ENCODE results near the gene DTNA. TPM values are rescaled to one million over a fixed set of nuclear protein-coding genes. Genes with fewer than 3 reads are reported as not detected.
A peak's percentile ranks its signal among the peaks of the same experiment; 100 is the strongest.

The DTNA gene
- total RNA-seq, 2 donors from 2014 or later, result 114 to 197 TPM

DNA sequence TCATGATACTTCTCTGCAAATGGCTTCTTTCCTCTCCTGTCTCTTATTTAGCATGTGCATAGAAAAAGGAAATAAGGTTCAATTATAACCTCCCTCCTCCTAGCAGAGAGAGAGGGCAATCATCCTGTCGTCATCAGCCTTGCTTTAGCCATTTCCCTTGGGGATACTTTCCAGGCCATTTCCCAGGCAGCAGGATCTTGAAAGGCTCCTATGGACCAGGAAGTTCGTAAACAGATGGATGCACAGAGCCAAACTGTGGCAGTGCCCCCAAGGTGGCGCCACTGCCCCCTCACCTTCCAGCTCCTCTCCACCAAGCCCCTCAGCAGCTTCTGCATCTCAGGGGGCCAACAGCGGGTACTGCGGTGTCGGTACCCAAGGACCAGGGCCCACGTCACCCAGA is 157.4 kb downstream of the DTNA start:
- H3K4me1 ChIP-seq, result peaks cover 0 to 11% of the 10 kb centered on the region in 2 donors
- no peak overlapping the region for H3K4me3 ChIP-seq
- H3K36me3 ChIP-seq, result peaks cover 10% of the 10 kb centered on the region
- no peaks in the 10 kb centered on the region for H3K9me3 ChIP-seq
- H3K27me3 ChIP-seq, result no peaks in the 10 kb centered on the region
- H3K27ac ChIP-seq, result peak overlapping the region in 1 of 2 donors; percentile 39
- TF ChIP-seq, protein P1, sequence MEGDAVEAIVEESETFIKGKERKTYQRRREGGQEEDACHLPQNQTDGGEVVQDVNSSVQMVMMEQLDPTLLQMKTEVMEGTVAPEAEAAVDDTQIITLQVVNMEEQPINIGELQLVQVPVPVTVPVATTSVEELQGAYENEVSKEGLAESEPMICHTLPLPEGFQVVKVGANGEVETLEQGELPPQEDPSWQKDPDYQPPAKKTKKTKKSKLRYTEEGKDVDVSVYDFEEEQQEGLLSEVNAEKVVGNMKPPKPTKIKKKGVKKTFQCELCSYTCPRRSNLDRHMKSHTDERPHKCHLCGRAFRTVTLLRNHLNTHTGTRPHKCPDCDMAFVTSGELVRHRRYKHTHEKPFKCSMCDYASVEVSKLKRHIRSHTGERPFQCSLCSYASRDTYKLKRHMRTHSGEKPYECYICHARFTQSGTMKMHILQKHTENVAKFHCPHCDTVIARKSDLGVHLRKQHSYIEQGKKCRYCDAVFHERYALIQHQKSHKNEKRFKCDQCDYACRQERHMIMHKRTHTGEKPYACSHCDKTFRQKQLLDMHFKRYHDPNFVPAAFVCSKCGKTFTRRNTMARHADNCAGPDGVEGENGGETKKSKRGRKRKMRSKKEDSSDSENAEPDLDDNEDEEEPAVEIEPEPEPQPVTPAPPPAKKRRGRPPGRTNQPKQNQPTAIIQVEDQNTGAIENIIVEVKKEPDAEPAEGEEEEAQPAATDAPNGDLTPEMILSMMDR (IDR thresholded peaks at IDR 0.05), result peak in 1 of 2 donors; percentile 40
- no peak for DNase-seq (ENCODE audit: low spot score)

DNA sequence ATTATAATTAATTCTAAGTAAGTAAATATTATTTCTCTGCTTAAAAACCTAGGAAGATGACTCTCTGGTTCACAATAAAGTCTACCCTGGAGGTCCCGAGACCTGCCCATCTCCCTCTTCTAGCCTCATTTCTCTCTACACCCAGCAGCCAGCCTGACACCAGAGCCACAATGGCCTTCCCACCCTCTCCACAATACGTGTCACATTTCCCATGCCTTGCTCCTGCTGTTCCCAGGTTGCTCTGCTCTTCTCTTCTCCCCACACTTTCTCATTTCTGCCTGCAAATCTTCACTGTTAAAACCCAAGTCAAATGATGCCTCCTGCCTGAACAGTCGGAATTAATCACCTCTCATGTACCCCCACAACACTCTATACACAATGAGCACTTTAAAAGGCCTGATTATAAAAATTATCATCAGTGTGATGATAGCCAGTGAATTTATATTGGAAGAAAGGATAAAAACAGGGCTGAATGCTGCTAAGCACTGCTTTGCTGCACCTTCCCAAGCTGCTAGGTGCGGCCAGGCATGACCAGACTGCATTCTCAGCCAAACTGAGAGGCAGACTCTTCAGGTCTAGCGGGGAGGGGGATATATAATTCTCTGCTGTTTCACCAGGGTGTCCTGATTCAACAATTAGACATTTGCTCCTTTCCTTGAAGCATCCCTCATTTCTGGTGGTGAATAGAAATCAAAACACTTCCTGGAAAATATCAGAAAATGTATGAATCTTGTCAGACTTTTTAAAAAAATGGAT is 160.6 kb downstream of the DTNA start:
- no peak for DNase-seq (ENCODE audit: low spot score)
- no peaks in the 10 kb centered on the region for H3K27me3 ChIP-seq
- H3K36me3 ChIP-seq, result no peaks in the 10 kb centered on the region
- peaks cover 0 to 11% of the 10 kb centered on the region in 2 donors for H3K4me1 ChIP-seq
- TF ChIP-seq, protein P1 (IDR thresholded peaks at IDR 0.05), result no peak
- H3K4me3 ChIP-seq, result no peak overlapping the region
- H3K9me3 ChIP-seq, result no peaks in the 10 kb centered on the region
- H3K27ac ChIP-seq, result no peak overlapping the region

DNA sequence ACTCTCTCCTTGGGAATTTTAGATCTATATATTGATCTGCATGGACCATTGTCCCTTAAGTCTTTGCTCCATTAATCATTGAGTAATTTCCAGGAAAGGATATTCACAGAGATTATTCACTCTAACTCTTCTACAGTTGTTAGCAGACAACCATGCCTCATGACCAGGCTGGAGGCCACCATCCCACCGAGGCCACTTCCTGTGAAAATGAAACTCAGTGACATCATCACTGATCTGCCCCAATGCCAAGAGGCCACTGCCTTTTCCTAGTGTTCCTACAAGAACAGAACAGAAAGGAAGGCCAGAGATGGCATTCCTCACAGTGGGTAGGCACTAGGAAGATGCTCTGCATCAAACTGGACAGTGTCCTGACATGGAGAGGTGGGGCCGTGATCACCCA is 161.3 kb downstream of the DTNA start:
- no peaks in the 10 kb centered on the region for H3K36me3 ChIP-seq

DNA sequence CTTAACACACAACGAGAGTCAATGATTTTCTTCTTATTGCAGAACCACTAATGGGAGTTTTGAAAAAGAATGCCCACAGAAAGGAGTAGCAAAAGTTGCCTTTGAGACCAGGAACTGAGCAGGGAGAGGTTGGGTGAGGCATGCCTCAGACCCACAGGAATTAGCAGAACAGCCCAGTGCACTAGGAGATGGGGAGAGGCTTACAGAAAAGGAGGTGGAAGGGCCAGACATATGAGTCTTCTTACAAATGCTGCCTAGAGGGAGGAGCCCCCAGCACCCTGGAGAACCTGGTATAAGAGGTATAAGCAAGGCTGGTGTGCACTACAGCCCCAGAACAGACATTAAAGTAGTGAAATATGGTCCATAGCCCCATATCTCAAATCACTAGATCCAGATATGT is 162.0 kb downstream of the DTNA start:
- no peaks in the 10 kb centered on the region for H3K9me3 ChIP-seq
- no peak overlapping the region for H3K4me3 ChIP-seq
- TF ChIP-seq, protein P1 (IDR thresholded peaks at IDR 0.05), result no peak
- H3K4me1 ChIP-seq, result peaks cover 0 to 7% of the 10 kb centered on the region in 2 donors
- no peak for DNase-seq (ENCODE audit: low spot score)
- H3K27ac ChIP-seq, result no peak overlapping the region
- H3K27me3 ChIP-seq, result no peaks in the 10 kb centered on the region
- no peaks in the 10 kb centered on the region for H3K36me3 ChIP-seq

More for the DNA sequence above, 161.3 kb downstream of the DTNA start:
- no peak for DNase-seq (ENCODE audit: low spot score)
- TF ChIP-seq, protein P1 (IDR thresholded peaks at IDR 0.05), result no peak
- no peak overlapping the region for H3K4me3 ChIP-seq
- peaks cover 0 to 11% of the 10 kb centered on the region in 2 donors for H3K4me1 ChIP-seq
- no peak overlapping the region for H3K27ac ChIP-seq
- no peaks in the 10 kb centered on the region for H3K27me3 ChIP-seq
- H3K9me3 ChIP-seq, result no peaks in the 10 kb centered on the region

DNA sequence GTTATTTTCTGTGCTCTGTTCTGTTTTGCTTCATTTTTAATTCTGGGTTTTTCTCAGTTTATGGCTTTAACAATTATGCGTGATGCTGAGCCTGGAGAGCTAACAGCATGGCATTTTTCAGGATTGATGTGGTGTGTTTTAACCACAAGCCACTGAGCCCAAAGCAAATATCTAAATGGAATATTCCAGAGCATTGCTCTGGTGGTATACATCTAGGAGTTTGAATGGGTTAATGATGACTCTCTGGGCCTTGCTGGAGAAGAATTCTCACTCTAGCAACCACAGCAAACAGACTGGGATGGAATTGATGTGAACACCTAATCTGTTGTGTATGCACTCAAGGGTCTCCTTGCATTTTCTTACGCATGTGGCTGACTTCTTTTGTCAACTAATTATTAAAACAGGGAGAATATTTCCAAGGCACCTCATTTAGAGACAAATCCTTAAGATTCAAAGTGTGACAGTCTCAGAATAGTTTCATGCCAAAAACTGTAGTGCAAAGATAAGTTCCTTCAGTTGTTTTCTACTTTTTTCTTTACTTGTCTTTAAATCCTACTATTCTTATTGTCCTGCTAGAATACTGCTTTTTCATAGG is 164.0 kb downstream of the DTNA start:
- Histone ChIP-seq H3K36me3 (no peaks in the 10 kb centered on the region), H3K4me3 (no peak overlapping the region)

More for the DNA sequence above, 164.0 kb downstream of the DTNA start:
- TF ChIP-seq, protein P1 (IDR thresholded peaks at IDR 0.05), result no peak
- Histone ChIP-seq H3K27me3 (no peaks in the 10 kb centered on the region), H3K9me3 (no peaks in the 10 kb centered on the region), H3K27ac (no peak overlapping the region), H3K4me1 (no peaks in the 10 kb centered on the region)
- no peak for DNase-seq (ENCODE audit: low spot score)

Data from right atrium auricular region (tissue), 2 donors.